Neutrophil (primary cell): Measurements from ENCODE around the gene NOD1.

Experiments used
- H3K27ac ChIP-seq: fragments of 200-600 bp; sonication (generic); 2 replicates; pipeline ENCODE4 v1.5.1; 2016; ENCODE audit warnings: mild to moderate bottlenecking, moderate library complexity
- H3K27me3 ChIP-seq: fragments of 200-600 bp; sonication (generic); 2 replicates; pipeline ENCODE4 v1.6.0; 2016; ENCODE audit warnings: mild to moderate bottlenecking
- H3K36me3 ChIP-seq: fragments of 200-600 bp; sonication (generic); 2 replicates; pipeline ENCODE4 v1.5.1; 2017
- H3K4me1 ChIP-seq, 2 experiments: fragments of 200-600 bp in 1 of 2; sonication (generic) in 1 of 2; 1 replicate in 1 of 2; 2 replicates in 1 of 2; pipeline versions ENCODE4 v1.5.1 to v1.6.1; 2013 to 2016; ENCODE audit warnings: low read depth in 1 of 2, low read length in 1 of 2, mild to moderate bottlenecking in 1 of 2, moderate library complexity in 1 of 2; ENCODE audit not compliant: control insufficient read depth in 1 of 2, insufficient read depth in 1 of 2
- H3K4me3 ChIP-seq, 2 experiments: fragments of 200-600 bp in 1 of 2; sonication (generic) in 1 of 2; 1 replicate in 1 of 2; 2 replicates in 1 of 2; pipeline ENCODE4 v1.5.1; 2013 to 2016; ENCODE audit warnings: low read depth in 1 of 2, low read length in 1 of 2, mild to moderate bottlenecking in 1 of 2, moderate library complexity in 1 of 2
- H3K9me3 ChIP-seq: fragments of 200-600 bp; sonication (generic); 2 replicates; pipeline ENCODE4 v1.5.1; 2016
- TF ChIP-seq, protein P1 (sequence below): fragments of 200-600 bp; sonication (generic); IDR thresholded peaks from 2 replicates; pipeline ENCODE4 v1.5.1; 2016; ENCODE audit warnings: antibody characterized with exemption

Gene NOD1

DNA sequence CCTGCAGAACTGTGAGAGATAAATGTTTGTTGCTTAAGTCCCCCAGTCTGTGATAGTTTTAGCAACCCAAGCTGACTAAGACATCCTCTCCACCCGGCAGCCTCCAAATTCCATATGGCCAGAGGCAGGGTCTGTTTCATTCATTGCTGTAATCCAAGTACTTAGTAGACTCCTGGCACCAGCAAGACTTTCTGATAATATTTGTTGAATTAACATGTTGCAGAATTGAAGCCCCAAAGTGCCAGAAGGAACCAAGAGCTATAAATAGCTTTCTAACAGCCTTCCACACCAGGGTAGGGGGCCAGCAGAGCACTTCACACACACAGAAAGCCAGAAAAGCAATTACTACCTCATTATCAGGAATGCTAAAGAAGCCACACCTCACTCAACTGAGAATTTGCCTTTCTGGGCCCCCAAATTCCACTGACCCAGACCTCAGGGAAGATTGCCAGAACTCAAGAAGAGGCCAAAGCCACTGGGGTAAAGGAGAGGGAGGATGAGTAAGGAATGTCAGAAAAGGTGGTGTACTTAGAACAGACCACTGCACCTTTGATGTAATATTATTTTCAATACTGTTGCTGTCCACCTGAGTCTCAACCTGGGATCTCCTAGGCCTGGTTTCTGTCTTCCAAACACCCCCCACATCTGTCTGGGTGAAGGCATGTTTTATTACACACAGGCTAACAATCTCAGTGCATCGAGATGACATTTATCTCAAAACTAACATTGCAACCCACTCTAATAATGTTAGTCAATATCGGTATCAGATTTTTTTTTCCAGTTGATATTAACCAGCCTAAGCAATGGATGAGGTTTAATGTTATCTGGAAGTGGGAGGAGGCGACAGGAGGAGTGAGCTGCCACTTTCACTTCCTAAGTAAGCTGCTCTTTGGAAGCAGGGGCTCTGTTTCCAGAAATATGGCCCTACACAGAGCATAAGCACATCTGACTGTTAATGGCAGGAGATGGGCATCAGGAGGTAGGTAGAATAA lies 5.5 kb downstream of the NOD1 start:
- no peaks in the 10 kb centered on the region for H3K36me3 ChIP-seq
- H3K27ac ChIP-seq, result no peak overlapping the region
- TF ChIP-seq, protein P1, sequence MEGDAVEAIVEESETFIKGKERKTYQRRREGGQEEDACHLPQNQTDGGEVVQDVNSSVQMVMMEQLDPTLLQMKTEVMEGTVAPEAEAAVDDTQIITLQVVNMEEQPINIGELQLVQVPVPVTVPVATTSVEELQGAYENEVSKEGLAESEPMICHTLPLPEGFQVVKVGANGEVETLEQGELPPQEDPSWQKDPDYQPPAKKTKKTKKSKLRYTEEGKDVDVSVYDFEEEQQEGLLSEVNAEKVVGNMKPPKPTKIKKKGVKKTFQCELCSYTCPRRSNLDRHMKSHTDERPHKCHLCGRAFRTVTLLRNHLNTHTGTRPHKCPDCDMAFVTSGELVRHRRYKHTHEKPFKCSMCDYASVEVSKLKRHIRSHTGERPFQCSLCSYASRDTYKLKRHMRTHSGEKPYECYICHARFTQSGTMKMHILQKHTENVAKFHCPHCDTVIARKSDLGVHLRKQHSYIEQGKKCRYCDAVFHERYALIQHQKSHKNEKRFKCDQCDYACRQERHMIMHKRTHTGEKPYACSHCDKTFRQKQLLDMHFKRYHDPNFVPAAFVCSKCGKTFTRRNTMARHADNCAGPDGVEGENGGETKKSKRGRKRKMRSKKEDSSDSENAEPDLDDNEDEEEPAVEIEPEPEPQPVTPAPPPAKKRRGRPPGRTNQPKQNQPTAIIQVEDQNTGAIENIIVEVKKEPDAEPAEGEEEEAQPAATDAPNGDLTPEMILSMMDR, result no peak
- no peak overlapping the region for H3K4me3 ChIP-seq
- H3K9me3 ChIP-seq, result no peaks in the 10 kb centered on the region
- H3K27me3 ChIP-seq, result no peaks in the 10 kb centered on the region
- H3K4me1 ChIP-seq, result peaks cover 18 to 26% of the 10 kb centered on the region in 2 experiments

DNA sequence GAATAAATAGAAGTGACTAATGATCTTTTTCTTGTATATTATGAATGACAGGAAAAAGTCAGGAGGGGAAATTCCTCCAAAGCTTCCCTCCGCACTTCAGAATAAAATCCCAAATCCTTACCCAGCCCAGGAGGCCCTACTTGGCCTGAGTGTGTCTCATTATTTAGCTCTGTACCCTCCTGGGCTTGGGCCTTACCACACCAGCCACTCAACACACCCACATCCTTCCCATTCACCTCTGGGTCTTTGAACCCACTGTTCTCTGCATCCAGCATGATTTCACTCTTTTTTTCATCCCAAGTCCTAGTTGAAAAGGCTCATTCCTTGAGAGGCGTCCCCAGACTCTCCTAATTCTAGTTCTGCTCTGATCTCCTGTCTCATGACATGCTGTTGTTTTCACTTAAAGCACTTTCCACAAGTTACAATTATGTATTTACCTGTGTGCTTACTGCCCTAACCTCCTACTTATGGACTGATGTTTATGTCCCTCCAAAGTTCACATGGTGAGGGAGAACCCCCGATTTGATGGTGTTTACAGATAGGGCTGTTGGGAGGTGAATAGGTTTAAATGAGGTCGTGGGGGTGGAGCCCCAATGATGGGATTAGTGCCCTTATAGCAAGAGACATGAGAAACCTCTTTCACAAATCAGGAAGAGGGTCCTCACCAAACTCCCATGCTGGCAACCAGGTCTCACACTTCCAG lies 6.4 kb downstream of the NOD1 start:
- H3K4me1 ChIP-seq, result peaks cover 20 to 27% of the 10 kb centered on the region in 2 experiments
- no peaks in the 10 kb centered on the region for H3K36me3 ChIP-seq
- H3K4me3 ChIP-seq, result no peak overlapping the region
- H3K27ac ChIP-seq, result no peak overlapping the region
- H3K27me3 ChIP-seq, result no peaks in the 10 kb centered on the region
- H3K9me3 ChIP-seq, result no peaks in the 10 kb centered on the region
- TF ChIP-seq, protein P1, result no peak

DNA sequence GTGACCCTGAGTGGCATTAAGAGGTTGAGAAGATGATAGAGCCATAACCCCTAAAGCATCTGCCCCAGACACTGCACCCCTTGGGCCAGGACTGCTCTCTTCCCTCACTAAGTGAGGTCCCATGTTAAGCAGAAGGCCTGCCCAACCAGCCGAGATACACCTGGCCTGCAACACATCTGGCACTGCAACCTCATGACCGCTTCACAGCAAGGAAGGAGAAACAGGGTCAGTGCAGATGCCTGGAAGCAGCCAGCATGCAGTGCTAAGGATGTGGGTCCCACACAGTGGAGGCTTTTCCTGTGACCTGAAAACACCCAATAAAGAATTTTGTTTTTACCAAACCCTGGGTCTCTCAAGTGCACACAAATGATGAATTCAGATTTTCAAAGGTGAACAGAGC lies 7.4 kb downstream of the NOD1 start:
- Histone ChIP-seq H3K27me3 (no peaks in the 10 kb centered on the region), H3K4me1 (peaks cover 22 to 28% of the 10 kb centered on the region in 2 experiments), H3K9me3 (no peaks in the 10 kb centered on the region), H3K27ac (no peak overlapping the region), H3K36me3 (no peaks in the 10 kb centered on the region), H3K4me3 (no peak overlapping the region)
- TF ChIP-seq, protein P1, result no peak

DNA sequence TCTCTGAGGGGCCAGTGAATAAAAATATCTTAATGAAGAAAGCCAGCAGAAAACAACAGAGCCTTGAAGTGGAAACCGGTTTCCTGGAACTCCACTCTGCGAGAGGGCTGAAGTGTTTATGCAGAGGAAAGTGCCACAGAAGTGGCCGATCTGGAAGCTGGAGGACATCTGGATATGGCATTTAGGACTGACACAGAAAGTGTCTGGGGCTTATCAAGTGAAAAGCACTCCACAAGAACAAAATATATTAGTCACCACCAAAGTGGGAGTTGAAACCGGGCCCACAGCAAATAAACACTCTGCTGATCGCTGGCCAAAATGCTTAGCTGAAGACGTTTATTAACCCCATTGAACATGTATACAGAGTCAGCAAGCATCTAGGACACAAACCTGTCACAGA lies 7.8 kb downstream of the NOD1 start:
- TF ChIP-seq, protein P1, result no peak
- no peaks in the 10 kb centered on the region for H3K9me3 ChIP-seq

DNA sequence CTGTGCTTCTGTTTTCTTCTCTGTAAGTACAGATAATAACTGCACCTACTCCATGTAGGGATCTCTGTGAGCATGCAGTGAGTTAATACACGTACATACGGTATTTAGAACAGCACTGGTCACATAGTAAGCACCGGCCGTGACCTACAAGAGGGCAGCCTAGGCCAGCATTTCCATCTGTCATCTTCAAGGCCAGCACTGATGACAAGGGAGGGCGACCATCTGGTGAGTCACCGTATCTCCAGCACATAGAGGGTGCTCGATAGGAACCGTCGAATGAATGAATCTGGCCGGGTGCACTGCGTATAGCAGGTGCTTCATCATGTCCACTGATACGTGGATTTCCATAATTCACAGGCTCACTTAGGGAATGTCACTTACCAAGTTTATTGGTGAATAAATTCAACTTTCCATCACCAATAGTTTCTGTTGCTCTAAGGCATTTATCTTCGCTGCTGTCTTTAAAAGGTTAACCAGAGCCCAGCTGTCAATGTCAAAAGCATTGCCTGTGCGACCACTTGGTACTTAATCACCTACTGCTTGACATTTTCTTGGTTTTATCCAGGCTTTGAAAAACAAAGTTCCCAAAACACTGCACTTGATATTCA lies 8.3 kb downstream of the NOD1 start:
- Histone ChIP-seq H3K4me3 (no peak overlapping the region), H3K9me3 (no peaks in the 10 kb centered on the region), H3K27ac (no peak overlapping the region), H3K27me3 (no peaks in the 10 kb centered on the region), H3K36me3 (no peaks in the 10 kb centered on the region), H3K4me1 (peaks cover 22 to 32% of the 10 kb centered on the region in 2 experiments)
- TF ChIP-seq, protein P1, result no peak

More for the DNA sequence above, 7.8 kb downstream of the NOD1 start:
- Histone ChIP-seq H3K27me3 (no peaks in the 10 kb centered on the region), H3K27ac (no peak overlapping the region), H3K36me3 (no peaks in the 10 kb centered on the region), H3K4me1 (peaks cover 22 to 30% of the 10 kb centered on the region in 2 experiments), H3K4me3 (no peak overlapping the region)
